ENCODE data around the gene PTTG1IP.
"Not testable (repeated sequence)": the region's sequence is repeated elsewhere in the genome, so short reads cannot be mapped to it uniquely, and the experiment has no call there.

GRCh38 chr21:44832516-44833255 lies 40.8 kb downstream of the PTTG1IP start:
- not testable (repeated sequence) for TF ChIP-seq CTCF (conservative IDR thresholded peaks at IDR 0.05; ENCODE audit: low read depth, low read length); EZH2 (IDR thresholded peaks at IDR 0.05; ENCODE audit: low read length, unreplicated experiment)
